Small intestine (tissue), 7 donors: ENCODE data around the gene ULBP1. TPM values are rescaled to one million over a fixed set of nuclear protein-coding genes. Genes with fewer than 3 reads are reported as not detected.
"Not testable (repeated sequence)": the region's sequence is repeated elsewhere in the genome, so short reads cannot be mapped to it uniquely, and the experiment has no call there.

Experiments
- DNase-seq, 2 donors: peaks; one replicate each; pipeline versions ENCODE4 v3.0.0 to v3.0.0-alpha.2; 2013
- FAIRE-seq: peaks from 2 replicates; lab custom pipeline; 2012; peaks lifted over from hg19 to GRCh38; lab: Jason Lieb, UNC
- H3K27ac ChIP-seq, 3 donors: one replicate each; pipeline ENCODE4 v1.5.1; 2013; ENCODE audit warnings: low read length in 2 of 3, mild to moderate bottlenecking in 2 of 3, control low read depth in 1 of 3, inconsistent platforms in 1 of 3, low read depth in 1 of 3, moderate library complexity in 1 of 3
- H3K27me3 ChIP-seq, 3 donors: one replicate each; pipeline ENCODE4 v1.6.1; 2013; ENCODE audit warnings: low read length in 3 of 3, inconsistent platforms in 1 of 3; ENCODE audit not compliant: control insufficient read depth in 3 of 3, insufficient read depth in 3 of 3
- H3K36me3 ChIP-seq, 3 donors: one replicate each; pipeline ENCODE4 v1.6.1; 2013; ENCODE audit warnings: low read length in 3 of 3, inconsistent platforms in 1 of 3, low read depth in 1 of 3, mild to moderate bottlenecking in 1 of 3, moderate library complexity in 1 of 3; ENCODE audit not compliant: control insufficient read depth in 3 of 3, insufficient read depth in 2 of 3
- H3K4me1 ChIP-seq, 3 donors: one replicate each; pipeline ENCODE4 v1.6.1; 2013; ENCODE audit warnings: low read length in 2 of 3, inconsistent platforms in 1 of 3, low read depth in 1 of 3, mild to moderate bottlenecking in 1 of 3, moderate library complexity in 1 of 3; ENCODE audit not compliant: control insufficient read depth in 3 of 3, insufficient read depth in 2 of 3
- H3K4me3 ChIP-seq, 3 donors: one replicate each; pipeline ENCODE4 v1.5.1; 2013; ENCODE audit warnings: low read length in 3 of 3, control low read depth in 1 of 3, inconsistent platforms in 1 of 3, low read depth in 1 of 3, mild to moderate bottlenecking in 1 of 3, moderate library complexity in 1 of 3
- H3K9me3 ChIP-seq, 2 donors: one replicate each; pipeline ENCODE4 v1.6.1; 2013; ENCODE audit warnings: low read depth in 1 of 2, low read length in 1 of 2; ENCODE audit not compliant: control insufficient read depth in 2 of 2, insufficient read depth in 1 of 2
- WGBS, 3 donors: extraction: QIAGEN DNeasy Blood & Tissue Kit; methylation state at CpG; one replicate each; pipeline ENCODE4 v1.1.7; 2013; 5-methylcytosine and 5-hydroxymethylcytosine counted together
- polyA plus RNA-seq, 4 donors: library from polyadenylated mRNA; stranded (reverse) in 3 of 4; unstranded in 1 of 4; fragments of 200-250 nt in 3 of 4; fragments of 120-200 nt in 1 of 4; gene quantifications; one replicate each; pipeline versions ENCODE4 v1.2.1 to v1.2.3, GENCODE V29; 2013
- donor health status: healthy with polysubstance abuse.
- donor health status: control.
- donor health status: control.
- donor health status: Bipolar disorder and iron deficiency.
- donor health status: healthy.

Gene ULBP1
- polyA plus RNA-seq, 4 donors: 0.36 TPM; not detected in 3

DNA sequence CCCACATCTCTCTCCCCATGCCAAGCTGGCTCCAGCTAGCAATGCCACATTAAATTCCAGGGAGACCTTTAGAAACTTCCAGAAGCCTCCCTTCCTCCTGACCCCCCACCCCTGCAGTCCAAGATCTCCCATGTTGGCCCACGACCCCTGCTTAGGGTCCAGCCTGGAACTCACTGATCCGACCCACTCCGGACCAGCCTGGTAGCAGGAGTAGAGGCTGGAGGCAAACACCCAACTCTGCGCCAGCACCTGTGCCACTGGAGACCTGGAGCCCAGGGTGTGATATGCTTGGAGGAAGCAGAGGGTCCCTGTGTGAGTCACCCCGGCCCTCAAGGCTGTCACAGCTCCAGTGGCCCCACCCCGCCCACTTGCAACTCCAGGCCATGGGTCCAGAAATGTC lies 3.3 kb upstream of the ULBP1 start:
- Histone ChIP-seq H3K4me1 (peaks cover 0 to 19% (median 0%) of the 10 kb centered on the region in 3 donors), H3K4me3 (no peak overlapping the region), H3K27me3 (peaks cover 0 to 76% (median 38%) of the 10 kb centered on the region in 3 donors), H3K9me3 (no peaks in the 10 kb centered on the region), H3K36me3 (no peaks in the 10 kb centered on the region), H3K27ac (no peak overlapping the region)
- FAIRE-seq: no peak
- WGBS, 3 donors: 67 to 76% (median 73%) methylated on average over 6 of the region's 6 CpGs
- no peak for DNase-seq

DNA sequence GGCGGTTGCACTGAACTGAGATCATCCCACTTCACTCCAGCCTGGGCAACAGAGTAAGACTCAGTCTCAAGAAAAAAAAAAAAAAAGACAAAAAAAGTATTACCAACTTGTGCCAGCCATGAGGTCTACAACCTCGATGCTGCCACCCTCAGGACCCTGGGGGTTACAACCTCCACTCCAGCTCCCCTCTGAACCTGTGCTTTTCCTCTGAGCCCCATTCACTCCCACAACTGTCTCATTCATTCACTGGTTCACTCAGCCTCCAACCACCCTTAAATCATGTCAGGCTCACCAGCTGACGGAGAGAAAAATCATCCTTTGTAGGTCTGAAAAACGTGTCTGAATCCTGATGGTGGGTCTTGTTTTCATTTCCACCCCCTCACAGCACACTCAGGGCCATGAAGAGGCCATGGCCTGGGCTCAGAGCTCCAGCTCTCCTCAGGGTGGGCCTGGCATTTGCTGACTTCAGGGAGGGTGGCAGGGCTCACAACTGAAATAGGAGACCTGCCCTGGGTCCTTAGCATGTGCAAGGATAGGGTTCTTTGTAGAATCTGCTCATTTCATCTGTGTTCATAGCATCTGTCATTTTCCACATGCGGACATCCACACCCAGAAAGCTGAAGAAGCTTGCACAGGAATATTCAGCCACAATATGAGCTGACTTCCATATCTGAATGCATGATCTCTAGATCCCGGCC lies 1.9 kb upstream of the ULBP1 start:
- WGBS, 3 donors: 54 to 64% (median 60%) methylated on average over 6 of the region's 6 CpGs
- Histone ChIP-seq H3K4me3 (no peak overlapping the region), H3K36me3 (no peaks in the 10 kb centered on the region), H3K9me3 (no peaks in the 10 kb centered on the region), H3K4me1 (peaks cover 0 to 20% (median 0%) of the 10 kb centered on the region in 3 donors), H3K27me3 (peaks cover 0 to 78% (median 38%) of the 10 kb centered on the region in 3 donors), H3K27ac (no peak overlapping the region)
- no peak for DNase-seq
- FAIRE-seq: no peak

DNA sequence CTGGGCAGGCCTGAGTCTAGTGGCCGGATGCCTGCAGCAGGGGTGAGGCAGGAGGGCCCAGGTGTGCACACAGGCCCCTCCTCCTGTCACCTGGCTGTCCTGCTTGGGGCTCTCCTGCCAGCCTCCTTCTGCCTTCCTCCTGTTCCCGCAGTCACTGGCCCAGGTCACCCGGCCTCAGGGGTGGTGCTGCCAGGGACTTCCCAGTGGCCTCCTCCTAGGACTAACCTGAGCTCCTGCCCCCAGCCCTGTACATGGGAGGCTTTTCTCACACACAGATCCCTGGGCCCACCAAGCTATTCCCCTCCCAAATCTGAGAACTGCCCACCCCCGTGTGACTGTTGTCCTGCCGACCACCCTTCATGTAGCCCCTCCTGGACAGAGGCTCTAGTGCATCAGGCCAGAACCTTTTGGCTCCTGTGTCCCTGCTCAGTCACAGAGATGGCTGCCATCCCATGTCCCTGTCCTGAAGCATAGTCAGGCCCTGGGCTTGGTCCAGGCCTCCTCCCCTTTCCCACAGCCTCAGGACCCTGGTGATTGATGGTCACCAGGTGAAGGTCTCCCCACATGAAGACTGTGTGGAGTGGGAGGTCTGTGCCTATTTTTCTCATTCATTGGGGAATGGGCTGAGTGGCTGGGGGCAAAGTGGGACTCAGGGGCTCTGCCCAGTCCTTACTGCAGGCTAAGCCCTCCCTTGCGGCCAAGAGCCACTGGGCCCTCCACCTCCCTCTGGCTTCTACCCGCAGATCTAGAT lies 1.1 kb upstream of the ULBP1 start:
- Histone ChIP-seq H3K27ac (no peak overlapping the region), H3K9me3 (no peaks in the 10 kb centered on the region), H3K4me1 (peaks cover 0 to 20% (median 0%) of the 10 kb centered on the region in 3 donors), H3K36me3 (no peaks in the 10 kb centered on the region), H3K27me3 (peaks cover 0 to 81% (median 38%) of the 10 kb centered on the region in 3 donors), H3K4me3 (peak overlapping the region in 1 of 3 donors; percentile 7)
- WGBS, 3 donors: 46 to 71% (median 55%) methylated on average over 7 of the region's 7 CpGs
- FAIRE-seq (no peak), DNase-seq (no peak)

DNA sequence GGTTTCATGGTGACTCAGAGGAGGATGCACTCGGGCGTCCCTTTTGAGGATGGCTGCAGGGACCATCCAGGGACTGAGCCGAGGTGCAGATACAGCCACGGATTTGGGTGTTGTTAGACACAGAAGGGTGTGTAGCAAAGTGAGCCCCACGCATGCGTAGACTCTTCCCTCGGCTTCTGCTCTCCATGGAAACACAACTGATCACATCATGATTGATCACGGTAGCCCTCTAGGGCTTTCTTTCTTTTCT lies 606 bp upstream of the ULBP1 start:
- peak overlapping the region in 2 of 3 donors; percentile 7 to 19 for H3K4me3 ChIP-seq
- FAIRE-seq: no peak
- peaks cover 0 to 86% (median 38%) of the 10 kb centered on the region in 3 donors for H3K27me3 ChIP-seq
- WGBS, 3 donors: 6 to 15% (median 7%) methylated on average over 8 of the region's 8 CpGs
- H3K9me3 ChIP-seq: no peaks in the 10 kb centered on the region
- no peak for DNase-seq
- H3K27ac ChIP-seq: no peak overlapping the region
- H3K36me3 ChIP-seq: no peaks in the 10 kb centered on the region
- peaks cover 0 to 20% (median 0%) of the 10 kb centered on the region in 3 donors for H3K4me1 ChIP-seq

DNA sequence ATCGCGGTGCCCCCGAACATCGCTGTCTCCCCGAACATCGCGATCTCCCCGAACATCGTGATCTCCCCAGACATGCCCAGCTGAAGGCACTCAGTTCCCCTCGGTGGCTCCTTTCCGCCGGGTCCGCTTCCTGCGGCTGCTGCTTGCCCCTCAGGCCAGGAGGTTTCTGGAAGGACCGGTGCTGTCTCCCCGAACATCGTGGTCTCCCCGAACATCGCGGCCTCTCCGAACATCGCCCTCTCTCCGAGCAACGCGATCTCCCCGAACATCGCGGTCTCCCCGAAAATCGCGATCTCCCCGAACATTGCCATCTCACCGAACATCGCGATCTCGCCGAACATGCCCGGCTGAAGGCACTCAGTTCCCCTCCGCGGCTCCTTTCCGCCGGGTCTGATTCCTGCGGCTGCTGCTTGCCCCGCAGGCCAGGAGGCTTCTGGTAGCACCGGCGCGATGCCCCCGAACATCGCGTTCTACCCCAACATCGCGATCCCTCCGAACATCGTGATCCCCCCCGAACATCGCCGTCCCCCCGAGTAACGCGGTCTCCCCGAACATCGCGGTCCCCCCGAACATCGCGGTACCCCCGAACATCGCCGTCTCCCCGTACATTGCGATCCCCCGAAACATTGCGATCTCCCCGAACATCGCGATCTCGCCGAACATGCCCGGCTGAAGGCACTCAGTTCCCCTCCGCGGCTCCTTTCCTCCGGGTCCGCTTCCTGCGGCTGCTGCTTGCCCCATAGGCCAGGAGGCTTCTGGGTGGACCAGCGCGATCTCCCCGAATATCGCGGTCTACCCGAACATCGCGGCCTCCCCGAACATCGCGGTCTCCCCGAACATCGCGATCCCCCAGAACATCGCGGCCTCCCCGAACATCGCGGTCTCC lies 808 bp downstream of the ULBP1 start:
- peaks cover 0 to 20% (median 0%) of the 10 kb centered on the region in 3 donors for H3K4me1 ChIP-seq
- no peaks in the 10 kb centered on the region for H3K36me3 ChIP-seq
- no peak overlapping the region for H3K27ac ChIP-seq
- peaks cover 0 to 91% (median 42%) of the 10 kb centered on the region in 3 donors for H3K27me3 ChIP-seq
- H3K9me3 ChIP-seq: no peaks in the 10 kb centered on the region
- FAIRE-seq (no peak), DNase-seq (peak in 1 of 2 donors; percentile 28)
- H3K4me3 ChIP-seq: peak overlapping the region in 2 of 3 donors; percentile 19 to 43
- WGBS, 3 donors: 2 to 5% (median 5%) methylated on average over 96 to 103 of the region's 103 CpGs

DNA sequence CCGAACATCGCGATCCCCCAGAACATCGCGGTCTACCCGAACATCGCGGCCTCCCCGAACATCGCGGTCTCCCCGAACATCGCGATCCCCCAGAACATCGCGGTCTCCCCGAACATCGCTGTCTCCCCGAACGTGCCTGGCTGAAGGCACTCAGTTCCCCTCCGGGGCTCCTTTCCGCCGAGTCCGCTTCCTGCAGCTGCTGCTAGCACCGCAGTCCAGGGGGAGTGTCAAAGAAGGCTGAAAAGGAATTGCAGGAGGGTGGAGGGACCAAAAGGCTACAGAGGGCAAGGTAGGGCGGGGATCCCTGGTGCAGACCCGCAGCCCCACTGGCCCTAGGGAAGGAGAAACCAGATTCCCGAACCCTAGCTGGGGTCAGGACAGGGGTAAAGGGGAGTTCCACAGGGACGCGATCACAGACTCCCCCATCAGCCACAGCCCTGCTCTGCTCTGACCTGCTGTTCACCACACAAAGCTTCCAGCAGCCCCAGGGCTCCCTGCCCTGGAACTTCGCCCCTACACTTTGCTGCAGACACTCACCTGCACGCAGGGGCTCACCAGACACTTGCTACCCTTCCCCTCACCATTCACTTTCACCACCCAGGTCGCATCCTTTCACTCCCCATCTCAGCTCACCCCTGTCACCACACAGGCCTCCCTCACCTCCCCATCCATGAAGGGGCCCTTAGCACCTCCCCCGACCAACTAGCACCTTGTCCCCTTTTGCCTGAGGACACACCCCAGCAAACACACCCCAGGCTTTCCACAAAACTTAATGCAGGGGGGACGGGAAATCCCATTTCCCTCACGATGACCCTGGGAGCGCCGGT lies 1.7 kb downstream of the ULBP1 start:
- no peak overlapping the region for H3K27ac ChIP-seq
- H3K4me1 ChIP-seq: peaks cover 0 to 20% (median 0%) of the 10 kb centered on the region in 3 donors
- H3K9me3 ChIP-seq: no peaks in the 10 kb centered on the region
- DNase-seq (peak in 1 of 2 donors; percentile 39), FAIRE-seq (no peak)
- WGBS, 3 donors: 7 to 12% (median 10%) methylated on average over 25 to 38 of the region's 38 CpGs
- peaks cover 0 to 97% (median 41%) of the 10 kb centered on the region in 3 donors for H3K27me3 ChIP-seq
- H3K36me3 ChIP-seq: no peaks in the 10 kb centered on the region
- no peak overlapping the region for H3K4me3 ChIP-seq

DNA sequence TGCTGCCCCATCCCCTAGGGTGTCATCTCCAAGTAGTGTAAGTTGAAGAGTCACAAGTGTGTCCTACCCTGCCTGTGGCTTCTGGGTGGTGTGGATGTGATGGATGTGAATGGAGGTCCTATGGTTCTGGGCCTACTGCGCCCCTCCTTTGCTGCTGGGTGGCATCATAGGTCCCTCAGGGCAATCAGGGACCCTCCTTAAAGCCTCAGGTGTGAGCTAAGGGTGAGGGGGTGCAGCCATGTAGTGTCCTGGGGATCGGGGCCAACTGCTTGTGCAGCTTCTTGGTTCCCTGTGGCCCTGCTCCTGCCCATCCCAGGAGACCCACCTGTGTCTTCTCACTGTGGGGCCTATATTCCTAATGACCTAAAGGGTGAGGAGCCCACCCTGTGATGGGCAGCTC lies 2.6 kb downstream of the ULBP1 start:
- not testable (repeated sequence) for H3K36me3 ChIP-seq
- H3K27me3 ChIP-seq: peaks cover 0 to 96% (median 40%) of the 10 kb centered on the region in 3 donors

More for the DNA sequence above, 2.6 kb downstream of the ULBP1 start:
- not testable (repeated sequence) for H3K4me3 ChIP-seq, H3K9me3 ChIP-seq, FAIRE-seq, H3K27ac ChIP-seq, DNase-seq
- H3K4me1 ChIP-seq: peaks cover 0 to 20% (median 0%) of the 10 kb centered on the region in 3 donors
- 84 to 94% (median 86%) methylated on average over 2 of the region's 2 CpGs for WGBS, 3 donors
